ENCODE data around the gene ORMDL2.

DNA sequence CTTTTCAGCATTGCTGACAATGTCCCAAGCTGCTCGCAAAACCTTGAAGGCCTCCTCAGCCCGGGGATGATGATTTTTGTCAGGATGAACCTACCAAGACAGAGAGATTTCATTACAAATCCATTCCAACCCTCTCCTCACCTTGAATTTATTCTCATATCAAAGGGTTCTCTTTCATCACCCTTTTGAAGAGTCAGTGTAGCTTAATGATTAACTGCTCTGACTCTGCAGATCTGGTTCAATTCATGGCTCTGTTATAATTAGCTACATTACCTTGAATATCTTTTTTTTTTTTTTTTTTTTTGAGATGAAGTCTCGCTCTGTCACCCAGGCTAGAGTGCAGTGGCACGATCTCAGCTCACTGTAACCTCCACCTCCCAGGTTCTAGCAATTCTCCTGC is 5.6 kb downstream of the ORMDL2 start:
- TF ChIP-seq, protein P1, sequence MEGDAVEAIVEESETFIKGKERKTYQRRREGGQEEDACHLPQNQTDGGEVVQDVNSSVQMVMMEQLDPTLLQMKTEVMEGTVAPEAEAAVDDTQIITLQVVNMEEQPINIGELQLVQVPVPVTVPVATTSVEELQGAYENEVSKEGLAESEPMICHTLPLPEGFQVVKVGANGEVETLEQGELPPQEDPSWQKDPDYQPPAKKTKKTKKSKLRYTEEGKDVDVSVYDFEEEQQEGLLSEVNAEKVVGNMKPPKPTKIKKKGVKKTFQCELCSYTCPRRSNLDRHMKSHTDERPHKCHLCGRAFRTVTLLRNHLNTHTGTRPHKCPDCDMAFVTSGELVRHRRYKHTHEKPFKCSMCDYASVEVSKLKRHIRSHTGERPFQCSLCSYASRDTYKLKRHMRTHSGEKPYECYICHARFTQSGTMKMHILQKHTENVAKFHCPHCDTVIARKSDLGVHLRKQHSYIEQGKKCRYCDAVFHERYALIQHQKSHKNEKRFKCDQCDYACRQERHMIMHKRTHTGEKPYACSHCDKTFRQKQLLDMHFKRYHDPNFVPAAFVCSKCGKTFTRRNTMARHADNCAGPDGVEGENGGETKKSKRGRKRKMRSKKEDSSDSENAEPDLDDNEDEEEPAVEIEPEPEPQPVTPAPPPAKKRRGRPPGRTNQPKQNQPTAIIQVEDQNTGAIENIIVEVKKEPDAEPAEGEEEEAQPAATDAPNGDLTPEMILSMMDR (IDR thresholded peaks at IDR 0.05; ENCODE audit: low read length) = no peak
- TF ChIP-seq EZH2 (optimal IDR thresholded peaks at IDR 0.05; ENCODE audit: low read depth, low read length) = no peak
